ENCODE data around the gene DPY19L1.
"Not testable (repeated sequence)": the region's sequence is repeated elsewhere in the genome, so short reads cannot be mapped to it uniquely, and the experiment has no call there.

GRCh38 chr7:34988442-34989125 is 48.7 kb downstream of the DPY19L1 start:
- not testable (repeated sequence) for TF ChIP-seq POLR2A, CTCF (IDR thresholded peaks at IDR 0.05)
